Panc1 (cell line): ENCODE data around the gene FXYD3.

Experiments used
- CTCF ChIP-seq: fragments of 450-650 bp; IDR thresholded peaks from 2 replicates; pipeline ENCODE4 v1.5.1; 2017; ENCODE audit warnings: mild to moderate bottlenecking
- POLR2AphosphoS5 ChIP-seq: IDR thresholded peaks from 2 replicates; pipeline ENCODE4 v1.6.1; 2012; ENCODE audit warnings: mild to moderate bottlenecking, low read depth, low read length, moderate library complexity

GRCh38 chr19:35126624-35126959, 11.0 kb downstream of the FXYD3 start:
- TF ChIP-seq CTCF (no peak), POLR2AphosphoS5 (no peak)
